Measurements from ENCODE around the gene CADM1.

- TF ChIP-seq EZH2 (IDR thresholded peaks at IDR 0.05): no peak
- TF ChIP-seq POLR2AphosphoS5 (IDR thresholded peaks at IDR 0.05; ENCODE audit: borderline replicate concordance, low read depth, low read length): no peak
- TF ChIP-seq FOXP2 (optimal IDR thresholded peaks at IDR 0.05; ENCODE audit: control extremely low read depth, extremely low read length, insufficient read depth): no peak
These were observed 7.3 kb downstream of the CADM1 start for GRCh38 chr11:115496892-115497291.

All from SK-N-MC (cell line).